Peyer's patch (tissue), 4 donors: ENCODE results near the gene AUTS2.

Experiments used
- POLR2A ChIP-seq, 2 donors: fragments of 450-650 bp; IDR thresholded peaks; one replicate each; pipeline ENCODE4 v1.5.1; 2017; ENCODE audit warnings: antibody characterized with exemption in 2 of 2, mild to moderate bottlenecking in 2 of 2, moderate library complexity in 2 of 2
- TF ChIP-seq, protein P1 (sequence below), 6 experiments: fragments of 450-650 bp in 4 of 6; fragments of 200-600 bp in 2 of 6; sonication (generic) in 1 of 6; IDR thresholded peaks; one replicate each; pipeline ENCODE4 v1.5.1; 2017 to 2019; ENCODE audit warnings: antibody characterized with exemption in 6 of 6, mild to moderate bottlenecking in 3 of 6, moderate library complexity in 1 of 6

DNA sequence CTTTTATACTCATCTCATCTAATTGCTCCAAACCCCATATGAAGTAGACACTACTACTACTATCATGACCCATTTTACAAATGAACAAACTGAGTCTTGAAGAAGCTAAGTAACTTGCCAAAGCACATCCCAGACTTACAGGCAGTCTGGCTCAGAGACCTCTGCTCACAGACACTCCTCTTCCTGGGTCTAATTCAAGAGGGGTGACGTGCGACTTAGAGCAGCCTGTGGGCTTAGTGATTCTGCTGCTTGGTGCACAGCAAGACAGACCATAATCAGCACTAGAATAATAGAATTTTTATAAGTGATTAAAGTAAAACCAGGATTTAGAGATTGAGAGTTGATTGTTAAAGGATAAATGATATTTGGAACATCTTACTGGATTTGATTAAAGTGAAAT, 750.8 kb downstream of the AUTS2 start:
- TF ChIP-seq, protein P1, sequence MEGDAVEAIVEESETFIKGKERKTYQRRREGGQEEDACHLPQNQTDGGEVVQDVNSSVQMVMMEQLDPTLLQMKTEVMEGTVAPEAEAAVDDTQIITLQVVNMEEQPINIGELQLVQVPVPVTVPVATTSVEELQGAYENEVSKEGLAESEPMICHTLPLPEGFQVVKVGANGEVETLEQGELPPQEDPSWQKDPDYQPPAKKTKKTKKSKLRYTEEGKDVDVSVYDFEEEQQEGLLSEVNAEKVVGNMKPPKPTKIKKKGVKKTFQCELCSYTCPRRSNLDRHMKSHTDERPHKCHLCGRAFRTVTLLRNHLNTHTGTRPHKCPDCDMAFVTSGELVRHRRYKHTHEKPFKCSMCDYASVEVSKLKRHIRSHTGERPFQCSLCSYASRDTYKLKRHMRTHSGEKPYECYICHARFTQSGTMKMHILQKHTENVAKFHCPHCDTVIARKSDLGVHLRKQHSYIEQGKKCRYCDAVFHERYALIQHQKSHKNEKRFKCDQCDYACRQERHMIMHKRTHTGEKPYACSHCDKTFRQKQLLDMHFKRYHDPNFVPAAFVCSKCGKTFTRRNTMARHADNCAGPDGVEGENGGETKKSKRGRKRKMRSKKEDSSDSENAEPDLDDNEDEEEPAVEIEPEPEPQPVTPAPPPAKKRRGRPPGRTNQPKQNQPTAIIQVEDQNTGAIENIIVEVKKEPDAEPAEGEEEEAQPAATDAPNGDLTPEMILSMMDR (IDR thresholded peaks at IDR 0.05), result no peak
- no peak for TF ChIP-seq POLR2A (IDR thresholded peaks at IDR 0.05)
